Activated T-cell treated with anti-CD3 and anti-CD28 coated beads for 24 hours (primary cell): ENCODE results near the gene THBS4.

Source experiments
- DNase-seq: peaks from one replicate; pipeline ENCODE4 v3.0.0-alpha.2; 2020; ENCODE audit warnings: low read depth

THBS4 gene

DNA sequence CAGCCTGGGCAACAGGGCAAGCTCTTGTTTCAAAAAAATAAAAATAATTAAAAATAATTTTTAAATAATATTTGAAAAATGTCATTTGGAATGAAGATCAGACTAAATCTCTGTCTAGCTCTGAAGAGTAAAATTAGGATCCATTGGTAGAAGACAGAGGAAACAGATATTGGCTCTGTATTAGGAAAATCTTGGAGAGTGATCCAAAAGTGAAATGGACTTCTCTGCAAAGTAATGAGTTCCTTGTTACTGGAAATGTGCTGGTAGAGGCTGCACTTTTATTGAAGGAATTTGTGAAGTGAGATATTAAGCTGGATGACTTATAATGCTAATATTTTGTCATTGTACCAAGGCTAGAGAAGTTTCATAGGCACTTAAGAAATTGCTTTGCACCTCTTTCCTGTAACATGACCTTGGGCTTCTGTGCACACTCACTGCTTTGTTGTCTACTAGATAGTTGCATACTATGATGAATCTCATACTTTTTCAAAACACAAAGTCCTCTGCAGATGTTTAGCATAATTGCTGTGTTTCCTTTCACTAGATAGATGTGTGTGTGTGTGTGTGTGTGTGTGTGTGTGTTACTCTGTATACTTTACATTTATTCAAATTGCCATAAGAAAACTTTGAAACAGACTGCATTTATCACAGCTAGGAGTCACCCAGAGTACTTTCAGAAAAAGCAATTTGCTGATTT lies 13.1 kb downstream of the THBS4 start:
- DNase-seq = no peak

GRCh38 chr5:80052464-80052863 lies 17.3 kb downstream of the THBS4 start:
- no peak for DNase-seq

DNA sequence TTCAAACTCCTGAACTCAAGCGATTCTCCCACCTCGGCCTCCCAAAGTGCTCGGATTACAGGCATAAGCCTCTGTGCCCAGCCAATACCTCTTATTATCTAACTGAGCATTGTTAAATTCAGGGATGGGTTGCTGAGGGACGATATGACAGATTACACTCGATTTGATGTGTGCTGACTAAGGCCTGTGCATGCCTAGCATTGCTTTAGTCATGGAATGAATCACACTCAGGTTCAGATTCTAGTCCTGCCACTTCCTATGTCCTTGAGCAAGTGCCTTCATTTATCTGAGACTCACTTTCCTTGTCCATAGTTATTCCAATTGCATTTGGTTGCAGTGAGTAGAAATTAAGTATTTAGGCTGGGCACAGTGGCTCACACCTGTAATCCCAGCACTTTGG lies 19.5 kb downstream of the THBS4 start:
- DNase-seq = no peak

DNA sequence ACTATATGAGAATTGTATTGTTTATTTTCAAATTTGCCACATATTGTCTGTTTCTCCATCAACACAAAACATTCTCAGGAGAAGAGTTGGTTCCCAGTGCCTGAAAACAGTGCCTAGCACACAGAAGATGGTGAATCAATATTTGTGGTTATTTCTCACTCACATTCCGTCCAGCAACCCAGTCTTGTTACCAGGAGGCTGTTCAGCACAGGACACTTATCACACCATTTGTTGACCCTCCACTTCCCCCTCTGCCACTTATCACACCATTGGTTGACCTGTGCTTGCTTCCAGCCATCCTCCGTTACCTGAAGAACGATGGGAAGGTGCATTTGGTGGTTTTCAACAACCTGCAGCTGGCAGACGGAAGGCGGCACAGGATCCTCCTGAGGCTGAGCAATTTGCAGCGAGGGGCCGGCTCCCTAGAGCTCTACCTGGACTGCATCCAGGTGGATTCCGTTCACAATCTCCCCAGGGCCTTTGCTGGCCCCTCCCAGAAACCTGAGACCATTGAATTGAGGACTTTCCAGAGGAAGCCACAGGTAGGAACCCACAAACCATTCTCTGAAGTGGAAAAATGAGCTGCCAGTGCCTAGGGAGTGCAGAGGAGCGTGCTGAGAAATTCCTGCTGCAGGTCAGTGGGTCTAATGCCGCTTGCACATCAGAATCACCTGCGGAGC lies 20.5 kb downstream of the THBS4 start:
- DNase-seq = no peak

GRCh38 chr5:80057099-80057498 lies 22.0 kb downstream of the THBS4 start:
- no peak for DNase-seq

GRCh38 chr5:80057921-80058320 lies 22.8 kb downstream of the THBS4 start:
- no peak for DNase-seq

DNA sequence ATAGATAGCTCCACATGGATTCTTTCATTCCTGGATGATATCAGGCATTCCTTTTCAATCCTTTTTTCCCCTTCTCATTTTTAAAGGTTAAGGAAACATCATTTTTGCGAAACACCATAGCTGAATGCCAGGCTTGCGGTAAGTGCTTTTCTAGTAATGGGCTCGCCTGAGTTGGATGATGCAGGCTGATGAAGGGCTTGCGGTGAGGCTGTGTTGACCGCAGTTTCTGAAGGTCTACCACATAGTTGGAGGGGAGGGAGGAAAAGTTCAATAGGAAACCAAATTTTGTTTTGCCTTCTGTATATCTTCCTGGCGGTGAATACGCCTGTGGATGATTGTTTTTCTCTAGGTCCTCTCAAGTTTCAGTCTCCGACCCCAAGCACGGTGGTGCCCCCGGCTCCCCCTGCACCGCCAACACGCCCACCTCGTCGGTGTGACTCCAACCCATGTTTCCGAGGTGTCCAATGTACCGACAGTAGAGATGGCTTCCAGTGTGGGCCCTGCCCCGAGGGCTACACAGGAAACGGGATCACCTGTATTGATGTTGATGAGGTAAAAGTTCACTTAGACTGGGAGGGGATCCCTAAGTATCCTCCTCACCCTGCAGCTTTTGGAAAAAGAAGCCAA lies 24.3 kb downstream of the THBS4 start:
- DNase-seq = no peak

DNA sequence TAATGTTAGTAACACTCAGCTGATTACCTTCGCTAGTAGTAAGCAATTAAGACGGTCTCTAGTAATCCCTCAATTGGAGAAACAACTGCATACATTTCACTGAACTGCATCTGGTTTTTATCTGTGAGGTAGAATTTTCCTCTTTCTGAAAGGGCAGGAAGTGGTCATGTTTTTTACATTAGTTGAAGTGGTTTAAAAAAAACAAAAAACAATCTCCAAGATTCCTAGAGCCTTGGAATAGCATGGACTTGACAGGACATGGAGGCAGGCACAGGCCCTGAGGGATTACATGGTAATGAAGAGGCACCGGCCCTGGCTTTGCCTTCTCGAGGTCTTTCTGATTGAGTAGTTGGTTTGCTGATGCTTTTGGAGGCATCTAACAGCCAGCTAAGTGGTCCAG lies 25.8 kb downstream of the THBS4 start:
- no peak for DNase-seq

- DNase-seq = no peak
Measured at GRCh38 chr5:80061547-80061946, 26.4 kb downstream of the THBS4 start.

- no peak for DNase-seq
Measured at GRCh38 chr5:80064124-80064523, 29.0 kb downstream of the THBS4 start.

- DNase-seq = no peak
Measured at GRCh38 chr5:80067016-80067415, 31.9 kb downstream of the THBS4 start.

- DNase-seq = no peak
Measured at GRCh38 chr5:80067531-80068245, 32.5 kb downstream of the THBS4 start.

- DNase-seq = no peak
Measured at GRCh38 chr5:80068246-80068636, 33.1 kb downstream of the THBS4 start.

DNA sequence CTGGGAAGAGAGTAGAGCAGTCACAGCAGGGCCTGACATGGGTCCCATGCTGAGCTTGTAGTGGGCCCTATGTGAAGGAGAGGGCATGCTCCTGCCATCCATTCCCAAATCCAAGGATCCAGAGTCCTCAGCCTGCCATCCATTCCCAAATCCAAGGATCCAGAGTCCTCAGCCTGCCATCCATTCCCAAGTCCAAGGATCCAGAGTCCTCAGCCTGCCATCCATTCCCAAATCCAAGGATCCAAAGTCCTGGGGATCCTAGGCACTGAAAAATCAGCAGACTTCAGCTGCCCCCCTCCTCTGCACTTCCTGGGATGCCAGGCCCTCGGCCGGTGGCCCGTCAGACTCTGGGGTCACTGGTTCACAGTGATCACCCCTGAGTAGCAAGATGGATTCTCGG lies 33.6 kb downstream of the THBS4 start:
- no peak for DNase-seq

- DNase-seq = no peak
Measured at GRCh38 chr5:80069251-80069800, 34.2 kb downstream of the THBS4 start.

DNA sequence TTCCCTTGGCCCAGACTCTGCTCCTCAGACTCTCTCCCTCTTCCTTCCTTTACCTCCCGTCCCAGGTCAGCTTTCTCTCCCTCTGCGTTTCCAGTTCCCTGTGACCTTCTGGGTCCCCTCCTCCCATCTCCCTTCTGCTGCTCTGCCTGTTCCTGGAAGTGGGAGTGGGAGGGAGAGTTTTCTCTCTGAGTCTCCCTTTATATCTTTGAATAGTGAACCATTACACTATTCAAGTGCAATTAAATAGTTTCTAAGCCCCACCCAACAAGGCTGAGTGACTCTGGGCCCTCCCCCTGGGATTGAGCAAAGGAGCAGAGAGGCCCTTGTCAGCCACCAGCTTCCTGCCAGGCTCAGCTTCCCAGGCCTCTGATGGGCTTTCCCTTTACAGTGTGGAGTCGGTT lies 34.8 kb downstream of the THBS4 start:
- DNase-seq = no peak

GRCh38 chr5:80070338-80071056 lies 35.3 kb downstream of the THBS4 start:
- no peak for DNase-seq

DNA sequence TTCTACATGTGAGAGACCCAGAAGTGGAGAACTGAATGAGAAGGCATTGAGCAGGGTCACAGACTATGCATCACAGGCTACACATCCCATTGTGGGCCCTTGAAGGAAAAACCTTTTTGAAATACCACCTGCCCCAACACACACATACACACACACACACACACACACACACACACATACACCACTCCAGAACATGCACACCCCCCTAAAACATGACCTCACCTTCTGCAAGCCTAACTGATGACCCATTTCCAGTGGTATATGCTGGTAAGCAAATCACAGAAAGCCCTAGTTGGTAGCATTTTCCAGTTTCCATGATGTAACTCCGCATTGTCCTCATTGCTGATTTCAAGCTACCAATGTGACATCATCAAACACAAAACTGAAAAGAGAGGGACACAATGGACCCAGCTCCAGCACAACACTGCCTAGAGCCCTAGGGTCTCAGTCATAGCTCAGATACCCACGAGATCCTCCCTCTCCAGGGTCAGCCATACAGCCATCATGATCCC lies 36.4 kb downstream of the THBS4 start:
- DNase-seq = no peak

- DNase-seq = no peak
Measured at GRCh38 chr5:80072103-80073073, 37.2 kb downstream of the THBS4 start.
